DND-41 (cell line): ENCODE data around the gene SETDB1.

ENCODE experiments used
- ATAC-seq: fragments of 200-7000 bp; cut with Tn5 transposase; 3 replicates; pipeline ENCODE4 v1.9.1; 2021; ENCODE audit warnings: low read depth; ENCODE audit not compliant: insufficient read depth
- DNase-seq: peaks from one replicate; pipeline ENCODE4 v3.0.0-alpha.2; 2020
- H2AFZ ChIP-seq: 2 replicates; pipeline ENCODE4 v1.6.0; 2012; ENCODE audit warnings: low read depth, low read length
- H3K27ac ChIP-seq: 2 replicates; pipeline ENCODE4 v1.5.1; 2012; ENCODE audit warnings: low read length, inconsistent platforms
- H3K27me3 ChIP-seq: fragments of 200-600 bp; sonication (generic); 2 replicates; pipeline ENCODE4 v1.6.0; 2012; ENCODE audit warnings: low read length, mild to moderate bottlenecking, inconsistent platforms; ENCODE audit not compliant: insufficient read depth, poor library complexity
- H3K36me3 ChIP-seq: 2 replicates; pipeline ENCODE4 v1.5.1; 2012; ENCODE audit warnings: low read length, inconsistent platforms; ENCODE audit not compliant: insufficient read depth
- H3K4me1 ChIP-seq: 2 replicates; pipeline ENCODE4 v1.5.1; 2012; ENCODE audit warnings: mild to moderate bottlenecking, low read length; ENCODE audit not compliant: insufficient read depth
- H3K4me2 ChIP-seq: 2 replicates; pipeline ENCODE4 v1.6.0; 2012; ENCODE audit warnings: mild to moderate bottlenecking, moderate library complexity, low read length, inconsistent platforms; ENCODE audit not compliant: insufficient read depth
- H3K4me3 ChIP-seq, 2 experiments: fragments of 200-600 bp in 1 of 2; shearing (Covaris generic) in 1 of 2; 2 replicates each; pipeline ENCODE4 v1.5.1; 2012 to 2016; ENCODE audit warnings: inconsistent platforms in 2 of 2, low read length in 2 of 2, mild to moderate bottlenecking in 2 of 2, low read depth in 1 of 2, moderate library complexity in 1 of 2
- H3K79me2 ChIP-seq: 2 replicates; pipeline ENCODE4 v1.6.0; 2012; ENCODE audit warnings: low read length, inconsistent platforms; ENCODE audit not compliant: insufficient read depth
- H3K9ac ChIP-seq: 2 replicates; pipeline ENCODE4 v1.6.0; 2012; ENCODE audit warnings: low read depth, mild to moderate bottlenecking, inconsistent platforms, low read length, moderate library complexity
- H3K9me3 ChIP-seq: 2 replicates; pipeline ENCODE4 v1.5.1; 2012; ENCODE audit warnings: low read length, moderate library complexity, mild to moderate bottlenecking, inconsistent platforms; ENCODE audit not compliant: insufficient read depth, severe bottlenecking
- H4K20me1 ChIP-seq: 2 replicates; pipeline ENCODE4 v1.6.0; 2012; ENCODE audit warnings: low read length; ENCODE audit not compliant: insufficient read depth
- CTCF ChIP-seq: IDR thresholded peaks from 2 replicates; pipeline ENCODE4 v1.5.1; 2012; ENCODE audit warnings: borderline replicate concordance, low read length, moderate library complexity, mild to moderate bottlenecking; ENCODE audit not compliant: poor library complexity, severe bottlenecking; ENCODE audit errors: extremely low read depth
- EZH2 ChIP-seq: IDR thresholded peaks from 3 replicates; pipeline ENCODE4 v1.6.1; 2012; ENCODE audit warnings: borderline replicate concordance, low read depth, mild to moderate bottlenecking, moderate library complexity, low read length, inconsistent platforms; ENCODE audit not compliant: severe bottlenecking

Gene SETDB1

GRCh38 chr1:150974580-150975478, 48.7 kb downstream of the SETDB1 start, which contains the start of gene CERS2:
Gene CERS2 (minus strand): TSS chr1:150974835. CDS start chr1:150969090, 5,745 bp downstream.
- Histone ChIP-seq H3K9ac (peak within 1 kb of the TSS; percentile 91), H3K4me1 (peaks cover 54% of the 10 kb centered on the region), H2AFZ (peak within 1 kb of the TSS; percentile 84), H3K4me3 (peak within 1 kb of the TSS; percentile 56 to 67), H3K27ac (peak within 1 kb of the TSS; percentile 77), H3K36me3 (peaks cover 17% of the 10 kb centered on the region), H3K27me3 (no peaks in the 10 kb centered on the region), H4K20me1 (peaks cover 36% of the 10 kb centered on the region), H3K4me2 (peak within 1 kb of the TSS; percentile 95), H3K79me2 (peaks cover 56% of the 10 kb centered on the region), H3K9me3 (no peaks in the 10 kb centered on the region)
- peak; percentile 81 for DNase-seq
- TF ChIP-seq EZH2 (no peak), CTCF (no peak)
- ATAC-seq, result peak; percentile 72

- DNase-seq (no peak), ATAC-seq (no peak)
- Histone ChIP-seq H2AFZ (no peak overlapping the region), H3K9ac (no peak overlapping the region), H3K27ac (no peak overlapping the region), H3K4me2 (no peak overlapping the region), H3K4me3 (no peak overlapping the region), H3K27me3 (no peaks in the 10 kb centered on the region), H3K4me1 (peaks cover 47% of the 10 kb centered on the region), H3K79me2 (peaks cover 41% of the 10 kb centered on the region), H4K20me1 (peaks cover 22% of the 10 kb centered on the region), H3K9me3 (no peaks in the 10 kb centered on the region), H3K36me3 (peaks cover 11% of the 10 kb centered on the region)
- TF ChIP-seq EZH2 (no peak), CTCF (no peak)
Observed at GRCh38 chr1:150976401-150976821, 50.2 kb downstream of the SETDB1 start.

GRCh38 chr1:150976879-150977694, 50.9 kb downstream of the SETDB1 start:
- Histone ChIP-seq H3K27me3 (no peaks in the 10 kb centered on the region), H3K79me2 (peaks cover 34% of the 10 kb centered on the region), H3K4me3 (no peak overlapping the region), H3K4me1 (peaks cover 46% of the 10 kb centered on the region), H3K9me3 (no peaks in the 10 kb centered on the region), H2AFZ (no peak overlapping the region; the same call in 1 of the 2 replicates), H4K20me1 (peaks cover 15% of the 10 kb centered on the region), H3K36me3 (peaks cover 5% of the 10 kb centered on the region), H3K9ac (no peak overlapping the region), H3K4me2 (no peak overlapping the region), H3K27ac (no peak overlapping the region)
- TF ChIP-seq CTCF (no peak), EZH2 (no peak)
- ATAC-seq, result no peak
- DNase-seq, result peak; percentile 52
